Tibial nerve (tissue), 4 donors: ENCODE results near the gene VMP1. TPM values are rescaled to one million over a fixed set of nuclear protein-coding genes. Genes with fewer than 3 reads are reported as not detected.
A peak's percentile ranks its signal among the peaks of the same experiment; 100 is the strongest.

ENCODE experiments used
- DNase-seq, 2 donors: peaks; one replicate each; pipeline ENCODE4 v3.0.0-alpha.2; 2019; ENCODE audit warnings: low spot score in 2 of 2
- H3K27ac ChIP-seq, 4 donors: fragments of 200-600 bp; sonication (generic) in 3 of 4; one replicate each; pipeline ENCODE4 v1.5.1; 2017 to 2019; ENCODE audit warnings: mild to moderate bottlenecking in 1 of 4
- H3K27me3 ChIP-seq, 2 donors: fragments of 200-600 bp; sonication (generic) in 1 of 2; one replicate each; pipeline versions ENCODE4 v1.5.1 to v1.6.0; 2017 to 2019
- H3K36me3 ChIP-seq, 3 donors: fragments of 200-600 bp; sonication (generic); one replicate each; pipeline ENCODE4 v1.5.1; 2018 to 2019
- H3K4me1 ChIP-seq, 4 donors: fragments of 200-600 bp; sonication (generic) in 3 of 4; one replicate each; pipeline ENCODE4 v1.5.1; 2017 to 2019
- H3K4me3 ChIP-seq, 4 donors: fragments of 200-600 bp; sonication (generic) in 3 of 4; one replicate each; pipeline ENCODE4 v1.5.1; 2017 to 2019; ENCODE audit warnings: mild to moderate bottlenecking in 1 of 4, moderate library complexity in 1 of 4
- H3K9me3 ChIP-seq, 4 donors: fragments of 200-600 bp; sonication (generic) in 3 of 4; one replicate each; pipeline ENCODE4 v1.5.1; 2017 to 2019
- EP300 ChIP-seq, 2 donors: sonication (generic); formaldehyde crosslinking; IDR thresholded peaks; one replicate each; pipeline ENCODE4 v1.6.1; 2017; ENCODE audit warnings: antibody characterized with exemption in 2 of 2, mild to moderate bottlenecking in 1 of 2
- POLR2A ChIP-seq, 2 donors: fragments of 450-650 bp; IDR thresholded peaks; one replicate each; pipeline ENCODE4 v1.6.1; 2017; ENCODE audit warnings: antibody characterized with exemption in 2 of 2, mild to moderate bottlenecking in 2 of 2, moderate library complexity in 2 of 2
- WGBS, 2 donors: methylation state at CpG; one replicate each; pipeline ENCODE4 v1.1.5; 2018; 5-methylcytosine and 5-hydroxymethylcytosine counted together
- total RNA-seq, 4 donors: library from RNA; depleted of rRNA; stranded (reverse); fragments of >200 nt; gene quantifications; one replicate each; pipeline ENCODE4 v1.1.0, GENCODE V29; 2016
- TF ChIP-seq, protein P1 (sequence below), 5 experiments: fragments of 200-600 bp in 3 of 5; fragments of 450-650 bp in 2 of 5; sonication (generic) in 3 of 5; IDR thresholded peaks; one replicate each; pipeline ENCODE4 v1.5.1; 2016 to 2019; ENCODE audit warnings: antibody characterized with exemption in 5 of 5, mild to moderate bottlenecking in 3 of 5, moderate library complexity in 2 of 5

The VMP1 gene
- total RNA-seq = 100 to 1,000 TPM; 113 to 427 (median 203) TPM

DNA sequence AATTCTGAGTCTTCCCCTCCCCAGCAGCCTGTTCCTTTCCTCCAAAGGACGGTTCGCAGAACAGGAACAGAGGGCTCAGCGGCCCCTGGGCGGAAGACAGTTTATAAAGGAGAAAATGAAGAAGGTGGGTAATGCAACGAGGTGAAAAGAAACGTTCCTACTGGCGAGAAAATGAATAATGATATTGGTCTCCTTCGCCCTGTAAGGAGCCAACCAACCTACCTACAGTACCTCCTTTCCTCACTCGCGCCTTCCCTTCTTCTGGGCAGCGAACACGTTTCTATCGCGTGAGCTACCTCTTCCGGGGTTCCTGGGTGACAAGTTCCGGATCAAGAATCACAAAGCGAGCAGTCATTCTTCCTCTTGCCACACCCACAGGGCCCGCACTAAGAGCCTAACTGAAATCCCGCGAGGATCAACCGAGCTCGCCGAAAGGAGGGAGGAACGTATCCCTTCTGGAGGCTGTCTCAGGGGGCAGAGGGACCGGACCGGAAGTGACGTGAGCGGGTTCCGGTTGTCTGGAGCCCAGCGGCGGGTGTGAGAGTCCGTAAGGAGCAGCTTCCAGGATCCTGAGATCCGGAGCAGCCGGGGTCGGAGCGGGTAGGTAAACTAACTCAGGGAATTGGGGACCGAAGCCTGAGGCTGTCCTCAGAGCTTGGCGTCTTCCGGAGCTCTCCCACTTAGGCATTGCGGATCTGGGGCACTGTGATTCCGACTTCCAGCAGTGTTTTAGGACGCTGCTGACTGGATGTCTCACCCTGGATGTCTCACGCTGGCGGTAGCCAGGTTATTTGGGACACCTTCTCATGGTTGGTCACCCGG lies at the start of gene VMP1, which contains the start of gene PTRH2:
VMP1 (plus strand) TSS at position 506 of the 822 bp plus-strand sequence. CDS start 23,793 bp downstream, outside the sequence.
PTRH2 (minus strand) TSS at position 282 of the 822 bp plus-strand sequence. CDS start 9,452 bp downstream, outside the sequence.
- DNase-seq = peak; percentile 95 to 96
- no peaks in the 10 kb centered on the region for H3K9me3 ChIP-seq
- peaks cover 0 to 61% (median 26%) of the 10 kb centered on the region in 4 donors for H3K4me1 ChIP-seq
- H3K27ac ChIP-seq = peak within 1 kb of the TSS; percentile 76 to 96 (median 92)
- no peaks in the 10 kb centered on the region for H3K27me3 ChIP-seq
- WGBS, 2 donors = 0 to 1% methylated on average over 32 to 45 of the region's 45 CpGs
- peak within 1 kb of the TSS; percentile 70 to 87 (median 78) for H3K4me3 ChIP-seq
- H3K36me3 ChIP-seq = peaks cover 0 to 12% (median 0%) of the 10 kb centered on the region in 3 donors
- peak; percentile 88 to 93 for TF ChIP-seq EP300 (IDR thresholded peaks at IDR 0.05)
- TF ChIP-seq, protein P1, sequence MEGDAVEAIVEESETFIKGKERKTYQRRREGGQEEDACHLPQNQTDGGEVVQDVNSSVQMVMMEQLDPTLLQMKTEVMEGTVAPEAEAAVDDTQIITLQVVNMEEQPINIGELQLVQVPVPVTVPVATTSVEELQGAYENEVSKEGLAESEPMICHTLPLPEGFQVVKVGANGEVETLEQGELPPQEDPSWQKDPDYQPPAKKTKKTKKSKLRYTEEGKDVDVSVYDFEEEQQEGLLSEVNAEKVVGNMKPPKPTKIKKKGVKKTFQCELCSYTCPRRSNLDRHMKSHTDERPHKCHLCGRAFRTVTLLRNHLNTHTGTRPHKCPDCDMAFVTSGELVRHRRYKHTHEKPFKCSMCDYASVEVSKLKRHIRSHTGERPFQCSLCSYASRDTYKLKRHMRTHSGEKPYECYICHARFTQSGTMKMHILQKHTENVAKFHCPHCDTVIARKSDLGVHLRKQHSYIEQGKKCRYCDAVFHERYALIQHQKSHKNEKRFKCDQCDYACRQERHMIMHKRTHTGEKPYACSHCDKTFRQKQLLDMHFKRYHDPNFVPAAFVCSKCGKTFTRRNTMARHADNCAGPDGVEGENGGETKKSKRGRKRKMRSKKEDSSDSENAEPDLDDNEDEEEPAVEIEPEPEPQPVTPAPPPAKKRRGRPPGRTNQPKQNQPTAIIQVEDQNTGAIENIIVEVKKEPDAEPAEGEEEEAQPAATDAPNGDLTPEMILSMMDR (IDR thresholded peaks at IDR 0.05) = peak in 1 of 5 experiments; percentile 19
- peak; percentile 77 to 90 for TF ChIP-seq POLR2A (IDR thresholded peaks at IDR 0.05)

DNA sequence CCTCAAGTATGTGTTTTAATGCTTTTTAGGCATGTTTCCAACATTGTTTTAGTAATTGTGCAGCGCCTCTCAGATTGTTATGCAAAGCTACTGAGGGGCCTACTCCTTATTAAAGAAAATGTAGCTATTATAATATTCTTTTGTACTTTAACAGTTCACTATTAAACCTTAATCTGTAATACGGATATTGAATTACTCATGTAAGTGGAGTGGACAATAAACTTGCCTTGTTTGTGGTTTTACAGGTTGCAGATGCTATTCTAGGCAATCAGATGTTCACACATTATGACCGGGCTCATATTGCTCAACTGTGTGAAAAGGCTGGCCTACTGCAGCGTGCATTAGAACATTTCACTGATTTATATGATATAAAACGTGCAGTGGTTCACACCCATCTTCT lies 41.2 kb upstream of the VMP1 start:
- Histone ChIP-seq H3K4me3 (no peak overlapping the region), H3K27ac (no peak overlapping the region), H3K27me3 (no peaks in the 10 kb centered on the region), H3K4me1 (peaks cover 0 to 36% (median 17%) of the 10 kb centered on the region in 4 donors), H3K36me3 (peaks cover 4 to 86% (median 17%) of the 10 kb centered on the region in 3 donors), H3K9me3 (no peaks in the 10 kb centered on the region)
- TF ChIP-seq, protein P1 (IDR thresholded peaks at IDR 0.05) = no peak
- no peak for TF ChIP-seq POLR2A (IDR thresholded peaks at IDR 0.05)
- TF ChIP-seq EP300 (IDR thresholded peaks at IDR 0.05) = no peak
- DNase-seq = no peak
- 76 to 83% methylated on average over 5 of the region's 5 CpGs for WGBS, 2 donors

DNA sequence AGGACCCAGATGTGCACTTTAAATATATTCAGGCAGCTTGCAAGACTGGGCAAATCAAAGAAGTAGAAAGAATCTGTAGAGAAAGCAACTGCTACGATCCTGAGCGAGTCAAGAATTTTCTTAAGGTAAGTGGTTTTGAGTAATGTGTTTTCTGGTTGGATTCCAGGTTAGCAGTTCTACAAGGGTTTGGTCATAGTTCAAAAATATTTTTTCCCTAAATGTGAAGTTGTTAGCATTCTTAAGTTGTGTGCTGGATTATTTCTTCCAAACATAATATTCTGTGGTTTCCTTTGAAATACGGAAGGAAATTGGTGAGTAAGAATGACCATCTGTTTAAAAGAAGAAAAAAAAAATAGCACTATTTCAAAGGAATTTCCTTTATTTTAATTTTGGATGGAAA lies 38.6 kb upstream of the VMP1 start:
- peaks cover 0 to 36% (median 17%) of the 10 kb centered on the region in 4 donors for H3K4me1 ChIP-seq
- peak overlapping the region in 2 of 4 donors; percentile 32 to 53 for H3K27ac ChIP-seq
- H3K9me3 ChIP-seq = no peaks in the 10 kb centered on the region
- no peak overlapping the region for H3K4me3 ChIP-seq
- WGBS, 2 donors = 30 to 41% methylated on average over 3 of the region's 3 CpGs
- H3K36me3 ChIP-seq = peaks cover 4 to 69% (median 16%) of the 10 kb centered on the region in 3 donors
- no peak for DNase-seq
- TF ChIP-seq, protein P1 (IDR thresholded peaks at IDR 0.05) = no peak
- TF ChIP-seq EP300 (IDR thresholded peaks at IDR 0.05) (peak in 1 of 2 donors; percentile 35), POLR2A (IDR thresholded peaks at IDR 0.05) (no peak)
- no peaks in the 10 kb centered on the region for H3K27me3 ChIP-seq

DNA sequence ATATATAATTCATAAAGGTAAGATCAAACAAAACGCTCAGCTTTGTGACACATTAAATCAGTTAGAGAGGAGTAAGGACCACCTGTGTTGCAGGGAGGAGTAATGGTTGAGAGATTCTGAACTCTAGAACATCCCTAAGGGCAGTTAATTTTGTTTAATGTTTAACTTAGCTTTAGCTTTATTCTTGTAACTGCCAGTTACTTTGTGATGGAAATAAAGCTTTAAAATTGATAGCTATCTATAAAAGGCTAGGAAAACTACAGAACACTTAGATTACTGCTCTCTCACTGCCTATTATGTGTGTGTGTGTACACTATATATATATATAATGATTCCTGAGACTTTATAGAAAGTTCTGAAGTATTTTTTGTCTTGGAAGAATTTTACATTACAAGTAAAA lies 38.0 kb upstream of the VMP1 start:
- Histone ChIP-seq H3K9me3 (no peaks in the 10 kb centered on the region), H3K4me3 (no peak overlapping the region), H3K36me3 (peaks cover 7 to 69% (median 16%) of the 10 kb centered on the region in 3 donors), H3K27me3 (no peaks in the 10 kb centered on the region), H3K27ac (peak overlapping the region in 2 of 4 donors; percentile 32 to 53), H3K4me1 (peaks cover 0 to 36% (median 17%) of the 10 kb centered on the region in 4 donors)
- DNase-seq = no peak
- WGBS, 2 donors = 45 to 50% methylated on average over 1 of the region's 1 CpG
- TF ChIP-seq, protein P1 (IDR thresholded peaks at IDR 0.05) = no peak
- TF ChIP-seq EP300 (IDR thresholded peaks at IDR 0.05) (no peak), POLR2A (IDR thresholded peaks at IDR 0.05) (no peak)

DNA sequence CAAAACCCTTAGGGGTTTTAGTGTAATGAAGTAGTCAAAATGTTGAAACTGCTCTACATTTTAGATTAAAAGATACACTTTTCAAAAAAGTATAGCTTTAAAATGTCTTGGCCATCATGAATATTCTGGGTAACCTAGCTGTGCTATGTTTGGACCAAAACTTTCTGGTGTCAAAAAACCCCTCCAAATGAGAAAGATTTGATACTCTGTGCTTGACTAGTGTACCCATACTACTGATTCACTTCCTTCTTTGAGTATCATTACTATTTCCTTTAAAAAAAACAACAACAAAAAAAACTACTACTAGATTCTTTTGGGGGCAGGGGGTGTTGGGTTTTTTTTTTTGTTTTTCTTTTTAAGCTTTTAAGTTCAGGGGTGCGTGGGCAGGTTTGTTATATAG lies 37.5 kb upstream of the VMP1 start:
- Histone ChIP-seq H3K27me3 (no peaks in the 10 kb centered on the region), H3K9me3 (no peaks in the 10 kb centered on the region), H3K4me1 (peaks cover 0 to 36% (median 17%) of the 10 kb centered on the region in 4 donors), H3K4me3 (no peak overlapping the region), H3K36me3 (peaks cover 8 to 70% (median 14%) of the 10 kb centered on the region in 3 donors), H3K27ac (no peak overlapping the region)
- no peak for TF ChIP-seq POLR2A (IDR thresholded peaks at IDR 0.05)
- TF ChIP-seq, protein P1 (IDR thresholded peaks at IDR 0.05) = no peak
- TF ChIP-seq EP300 (IDR thresholded peaks at IDR 0.05) = no peak
- DNase-seq = no peak
- WGBS, 2 donors = 96 to 100% methylated on average over 1 of the region's 1 CpG
